HG03354 (cell line): ENCODE measurements around the gene HDAC9.

Experiments
- ATAC-seq: cut with Tn5 transposase; IDR thresholded peaks from one replicate; pipeline ENCODE4 v1.9.1; 2021; ENCODE audit warnings: mild to moderate bottlenecking; ENCODE audit not compliant: unreplicated experiment, poor library complexity, severe bottlenecking

Gene HDAC9

GRCh38 chr7:18575622-18576572 lies 80.3 kb downstream of the HDAC9 start:
- no peak for ATAC-seq

GRCh38 chr7:18577096-18577771 lies 81.7 kb downstream of the HDAC9 start:
- peak; percentile 39 for ATAC-seq

GRCh38 chr7:18579698-18580097 lies 84.1 kb downstream of the HDAC9 start:
- no peak for ATAC-seq

- no peak for ATAC-seq
Observed at GRCh38 chr7:18580950-18581349, 85.4 kb downstream of the HDAC9 start.

- no peak for ATAC-seq
Observed at GRCh38 chr7:18583305-18583704, 87.8 kb downstream of the HDAC9 start.

GRCh38 chr7:18590241-18590640 lies 94.7 kb downstream of the HDAC9 start:
- no peak for ATAC-seq

GRCh38 chr7:18590744-18591340 lies 95.3 kb downstream of the HDAC9 start:
- ATAC-seq = no peak

- ATAC-seq = no peak
Observed at GRCh38 chr7:18593602-18594279, 98.2 kb downstream of the HDAC9 start.

- ATAC-seq = no peak
Observed at GRCh38 chr7:18597754-18598153, 102.2 kb downstream of the HDAC9 start.

GRCh38 chr7:18607025-18607424 lies 111.5 kb downstream of the HDAC9 start:
- no peak for ATAC-seq

- ATAC-seq = no peak
Observed at GRCh38 chr7:18610331-18610948, 114.9 kb downstream of the HDAC9 start.

GRCh38 chr7:18614841-18615240 lies 119.3 kb downstream of the HDAC9 start:
- ATAC-seq = no peak

- ATAC-seq = no peak
Observed at GRCh38 chr7:18619311-18619710, 123.8 kb downstream of the HDAC9 start.

GRCh38 chr7:18623389-18623788 lies 127.8 kb downstream of the HDAC9 start:
- ATAC-seq = no peak

- no peak for ATAC-seq
Observed at GRCh38 chr7:18624459-18624858, 128.9 kb downstream of the HDAC9 start.

- no peak for ATAC-seq
Observed at GRCh38 chr7:18626086-18626485, 130.5 kb downstream of the HDAC9 start.

- no peak for ATAC-seq
Observed at GRCh38 chr7:18626717-18627116, 131.2 kb downstream of the HDAC9 start.

GRCh38 chr7:18637516-18637915 lies 142.0 kb downstream of the HDAC9 start:
- ATAC-seq = no peak

- no peak for ATAC-seq
Observed at GRCh38 chr7:18638594-18639452, 143.3 kb downstream of the HDAC9 start.
